HG02610 (cell line): ENCODE measurements around the gene CHST7.

Experiments used
- ATAC-seq: cut with Tn5 transposase; IDR thresholded peaks from one replicate; pipeline ENCODE4 v1.9.1; 2021; ENCODE audit warnings: mild to moderate bottlenecking, moderate library complexity; ENCODE audit not compliant: unreplicated experiment

Gene CHST7

DNA sequence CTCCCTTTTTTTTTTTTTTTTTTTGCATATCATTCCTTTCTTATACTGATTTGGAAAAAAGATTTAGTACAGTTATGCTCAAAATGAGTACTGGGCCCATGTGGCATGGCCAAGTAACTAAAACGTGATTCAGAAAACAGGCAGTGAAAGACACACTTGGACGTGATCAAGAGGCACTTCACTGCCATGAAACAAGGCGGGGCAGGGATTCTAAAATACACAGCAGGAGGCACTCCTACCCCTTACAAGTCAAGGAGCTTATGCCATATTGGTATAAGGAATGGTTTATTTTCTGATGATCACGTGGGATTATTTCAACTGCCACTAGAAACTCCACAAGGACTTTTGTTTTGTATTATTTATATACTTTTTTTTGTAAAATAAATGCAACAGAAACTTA, 72.0 kb downstream of the CHST7 start:
- no peak for ATAC-seq

DNA sequence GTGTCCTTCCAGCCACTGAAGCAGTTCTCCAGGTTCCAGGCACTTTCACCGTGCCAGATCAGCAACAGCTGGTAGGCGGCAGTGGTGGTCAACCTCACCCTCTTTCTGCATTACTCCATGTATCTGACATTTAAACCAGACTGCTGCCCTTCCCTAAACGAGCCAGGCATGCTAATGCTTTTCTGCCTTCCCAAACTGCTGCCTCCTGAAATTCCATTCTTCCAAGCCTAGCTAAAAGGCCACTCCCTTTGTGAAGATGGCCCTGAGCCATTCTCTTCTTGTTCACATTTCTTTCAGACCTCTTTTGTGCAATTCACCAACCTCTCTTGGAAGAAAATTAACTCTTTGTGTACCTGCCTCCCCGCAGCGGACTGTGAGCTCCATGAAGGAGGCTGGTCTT, 73.7 kb downstream of the CHST7 start:
- no peak for ATAC-seq
